Panc1 (cell line): Measurements from ENCODE around the gene E2F2. TPM values are rescaled to one million over a fixed set of nuclear protein-coding genes. Genes with fewer than 3 reads are reported as not detected.

Experiments used
- ATAC-seq: fragments of 200-7000 bp; cut with Tn5 transposase; 2 replicates; pipeline ENCODE4 v1.9.1; 2020; ENCODE audit warnings: mild to moderate bottlenecking, moderate library complexity
- BruUV-seq: library from RNA; stranded (reverse); fragments of 400-500 nt; replicated peaks from 2 replicates; lab custom pipeline; 2021; lab: Mats Ljungman, UMichigan
- CTCF ChIA-PET: fragments of 300-600 bp; sonication (Branson Sonifier 250); formaldehyde crosslinking; loops from one replicate; lab custom pipeline; 2022; ENCODE audit warnings: antibody characterized with exemption; lab: Charles Lee
- POLR2A ChIA-PET: fragments of 300-600 bp; sonication (Branson Sonifier 250); formaldehyde crosslinking; loops from one replicate; lab custom pipeline; 2022; ENCODE audit warnings: antibody characterized with exemption; lab: Charles Lee
- DNase-seq: peaks from one replicate; pipeline ENCODE4 v3.0.0-alpha.2; 2010; ENCODE audit warnings: low read depth, low spot score
- H3K27ac ChIP-seq: 2 replicates; pipeline ENCODE4 v1.5.1; 2011; ENCODE audit warnings: mild to moderate bottlenecking, low read length, inconsistent platforms
- H3K27me3 ChIP-seq: fragments of 200-500 bp; sonication (Bioruptor generic); 2 replicates; pipeline ENCODE4 v1.6.0; 2014; ENCODE audit warnings: low read length, inconsistent platforms; ENCODE audit not compliant: control insufficient read depth, insufficient read depth
- H3K36me3 ChIP-seq: fragments of 200-500 bp; sonication (Bioruptor generic); 2 replicates; pipeline ENCODE4 v1.5.1; 2014; ENCODE audit warnings: inconsistent platforms, mild to moderate bottlenecking, low read length, moderate library complexity; ENCODE audit not compliant: control insufficient read depth, insufficient read depth
- H3K4me1 ChIP-seq: 2 replicates; pipeline ENCODE4 v1.5.1; 2011; ENCODE audit warnings: inconsistent platforms, mild to moderate bottlenecking, low read length, moderate library complexity; ENCODE audit not compliant: control insufficient read depth, insufficient read depth
- H3K4me3 ChIP-seq, 2 experiments: 2 replicates each; pipeline ENCODE4 v1.5.1; 2011 to 2012; ENCODE audit warnings: low read depth in 2 of 2, low read length in 2 of 2, mild to moderate bottlenecking in 2 of 2, inconsistent platforms in 1 of 2, moderate library complexity in 1 of 2
- H3K9me3 ChIP-seq: fragments of 200-500 bp; sonication (Bioruptor generic); 2 replicates; pipeline ENCODE4 v1.5.1; 2014; ENCODE audit warnings: low read depth, mild to moderate bottlenecking, inconsistent platforms, low read length, moderate library complexity; ENCODE audit not compliant: control insufficient read depth, insufficient read depth
- CTCF ChIP-seq: fragments of 450-650 bp; IDR thresholded peaks from 2 replicates; pipeline ENCODE4 v1.5.1; 2017; ENCODE audit warnings: mild to moderate bottlenecking
- POLR2AphosphoS5 ChIP-seq: IDR thresholded peaks from 2 replicates; pipeline ENCODE4 v1.6.1; 2012; ENCODE audit warnings: mild to moderate bottlenecking, low read depth, low read length, moderate library complexity
- REST ChIP-seq, 2 experiments: IDR thresholded peaks; 2 replicates each; pipeline ENCODE4 v1.6.1; 2011 to 2012; ENCODE audit warnings: low read depth in 2 of 2, control low read depth in 1 of 2, low read length in 1 of 2, mild to moderate bottlenecking in 1 of 2, moderate library complexity in 1 of 2; ENCODE audit not compliant: insufficient read depth in 1 of 2
- SIN3A ChIP-seq: IDR thresholded peaks from 2 replicates; pipeline ENCODE4 v1.6.1; 2012; ENCODE audit warnings: low read depth, mild to moderate bottlenecking, low read length, moderate library complexity, borderline replicate concordance; ENCODE audit not compliant: insufficient read depth
- TCF7L2 ChIP-seq: IDR thresholded peaks from 2 replicates; pipeline ENCODE4 v1.6.1; 2011; ENCODE audit warnings: mild to moderate bottlenecking, low read depth, low read length, inconsistent platforms
- in situ Hi-C: cut with HindIII; loops from 2 replicates; pipeline ENCODE4 v1.10.0; 2016; ENCODE audit warnings: low sequenced_read_pairs, low pct_unique_long_range_greater_than_20kb
- intact Hi-C: fragments of 100-400 bp; cut with micrococcal nuclease; formaldehyde crosslinking; loops from one replicate; pipeline ENCODE4 v1.10.0; 2022; ENCODE audit not compliant: unreplicated experiment
- total RNA-seq: library from RNA; stranded (reverse); gene quantifications from one replicate; pipeline ENCODE4 v1.2.1, GENCODE V29; 2021; ENCODE audit not compliant: unreplicated experiment

The E2F2 gene
- total RNA-seq, 1 experiment from 2014 or later = 9.5 TPM

GRCh38 chr1:23521588-23521987, 9.4 kb downstream of the E2F2 start:
- H3K4me1 ChIP-seq = peaks cover 5% of the 10 kb centered on the region; the same call in 1 of the 2 replicates
- peak; percentile 49; the same call in 1 of the 2 replicates for ATAC-seq
- DNase-seq = no peak
- TF ChIP-seq REST (IDR thresholded peaks at IDR 0.05; ENCODE audit: insufficient read depth in 1 of 2, low read depth in 2 of 2, low read length in 1 of 2) (no peak), SIN3A (no peak), CTCF (no peak), POLR2AphosphoS5 (no peak)
- ChIA-PET CTCF (no interaction called here), POLR2A (no interaction called here)
- H3K27ac ChIP-seq = no peak overlapping the region
- in situ Hi-C loops = no loop called here
- no peak overlapping the region for H3K4me3 ChIP-seq
- BruUV-seq = no TSS peak
- H3K27me3 ChIP-seq = no peaks in the 10 kb centered on the region
- H3K36me3 ChIP-seq = no peaks in the 10 kb centered on the region
- no peaks in the 10 kb centered on the region for H3K9me3 ChIP-seq
- intact Hi-C loops = no loop called here

GRCh38 chr1:23517581-23517980, 13.5 kb downstream of the E2F2 start:
- POLR2A ChIA-PET = no interaction called here

More at GRCh38 chr1:23517581-23517980, 13.5 kb downstream of the E2F2 start:
- H3K27ac ChIP-seq = no peak overlapping the region
- CTCF ChIA-PET = no interaction called here
- H3K9me3 ChIP-seq = no peaks in the 10 kb centered on the region
- no TSS peak for BruUV-seq
- in situ Hi-C loops (no loop called here), intact Hi-C loops (no loop called here)
- DNase-seq = no peak
- H3K27me3 ChIP-seq = no peaks in the 10 kb centered on the region
- no peak for ATAC-seq
- no peaks in the 10 kb centered on the region for H3K4me1 ChIP-seq
- H3K36me3 ChIP-seq = no peaks in the 10 kb centered on the region
- H3K4me3 ChIP-seq = no peak overlapping the region
- TF ChIP-seq POLR2AphosphoS5 (no peak), SIN3A (no peak), REST (IDR thresholded peaks at IDR 0.05; ENCODE audit: insufficient read depth in 1 of 2, low read depth in 2 of 2, low read length in 1 of 2) (no peak), CTCF (no peak), TCF7L2 (no peak)
